ENCODE data around the gene CWC22.

The CWC22 gene

GRCh38 chr2:180040146-180040925 lies 33.2 kb upstream of the CWC22 start:
- Histone ChIP-seq H3K4me1 (ENCODE audit: control extremely low read depth in 1 of 4, control insufficient read depth in 4 of 4, insufficient read depth in 4 of 4, low read length in 3 of 4) (no peaks in the 10 kb centered on the region), H3K36me3 (ENCODE audit: control insufficient read depth in 4 of 4, insufficient read depth in 4 of 4, low read length in 3 of 4) (no peaks in the 10 kb centered on the region), H3K27me3 (replicated peaks in 2 of 5; ENCODE audit: control insufficient read depth in 4 of 5, insufficient read depth in 5 of 5, low read length in 4 of 5) (peaks cover 0 to 4% (median 0%) of the 10 kb centered on the region in 5 experiments), H3K9me3 (ENCODE audit: control extremely low read depth in 1 of 5, control insufficient read depth in 4 of 5, insufficient read depth in 2 of 5, low read depth in 1 of 5, low read length in 4 of 5) (no peaks in the 10 kb centered on the region), H3K27ac (ENCODE audit: insufficient read depth in 1 of 2, low read depth in 1 of 2, low read length in 2 of 2, poor library complexity in 1 of 2, severe bottlenecking in 2 of 2) (no peak overlapping the region), H3K4me3 (ENCODE audit: control insufficient read depth in 1 of 7, extremely low read depth in 1 of 7, insufficient read depth in 4 of 7, low read depth in 2 of 7, low read length in 6 of 7) (no peak overlapping the region)
- ChIA-PET CTCF (interaction anchor here (1.3 kb wide), 1 partner anchor 17 kb away, joined by 4 read pairs; no protein-coding TSS in a partner anchor), POLR2A (no interaction called here)
- DNase-seq: no peak
- WGBS (ENCODE audit: insufficient coverage): no CpG with 5 or more reads among the region's 1 CpG

DNA sequence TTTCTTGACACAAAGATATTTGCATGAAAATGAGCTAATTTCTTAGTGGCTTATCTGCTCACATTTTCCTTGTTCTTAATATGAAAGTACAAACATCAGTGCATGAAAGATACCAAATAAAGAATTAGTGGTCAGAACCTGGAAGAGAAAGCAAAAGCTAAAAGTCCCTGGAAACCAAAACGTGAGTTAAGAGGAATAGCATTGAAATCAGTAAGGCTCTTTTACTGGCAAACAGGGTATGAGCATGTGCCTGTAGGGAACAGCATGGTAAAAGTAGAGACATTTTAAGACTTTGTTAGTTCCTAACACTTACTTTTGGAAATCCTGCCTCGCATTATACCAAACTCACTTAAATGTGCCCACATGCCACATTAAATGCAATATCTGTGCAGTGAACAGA lies 31.9 kb upstream of the CWC22 start:
- peaks cover 0 to 4% (median 0%) of the 10 kb centered on the region in 5 experiments for H3K27me3 ChIP-seq (replicated peaks in 2 of 5; ENCODE audit: control insufficient read depth in 4 of 5, insufficient read depth in 5 of 5, low read length in 4 of 5)
- no peaks in the 10 kb centered on the region for H3K36me3 ChIP-seq (ENCODE audit: control insufficient read depth in 4 of 4, insufficient read depth in 4 of 4, low read length in 3 of 4)
- no peak overlapping the region for H3K27ac ChIP-seq (ENCODE audit: insufficient read depth in 1 of 2, low read depth in 1 of 2, low read length in 2 of 2, poor library complexity in 1 of 2, severe bottlenecking in 2 of 2)
- WGBS (ENCODE audit: insufficient coverage): 100% methylated on average over 1 of the region's 2 CpGs
- H3K4me1 ChIP-seq (ENCODE audit: control extremely low read depth in 1 of 4, control insufficient read depth in 4 of 4, insufficient read depth in 4 of 4, low read length in 3 of 4): peaks cover 0 to 5% (median 0%) of the 10 kb centered on the region in 4 experiments
- no peaks in the 10 kb centered on the region for H3K9me3 ChIP-seq (ENCODE audit: control extremely low read depth in 1 of 5, control insufficient read depth in 4 of 5, insufficient read depth in 2 of 5, low read depth in 1 of 5, low read length in 4 of 5)
- DNase-seq: no peak
- ChIA-PET POLR2A (no interaction called here), CTCF (no interaction called here)
- H3K4me3 ChIP-seq (ENCODE audit: control insufficient read depth in 1 of 7, extremely low read depth in 1 of 7, insufficient read depth in 4 of 7, low read depth in 2 of 7, low read length in 6 of 7): no peak overlapping the region

DNA sequence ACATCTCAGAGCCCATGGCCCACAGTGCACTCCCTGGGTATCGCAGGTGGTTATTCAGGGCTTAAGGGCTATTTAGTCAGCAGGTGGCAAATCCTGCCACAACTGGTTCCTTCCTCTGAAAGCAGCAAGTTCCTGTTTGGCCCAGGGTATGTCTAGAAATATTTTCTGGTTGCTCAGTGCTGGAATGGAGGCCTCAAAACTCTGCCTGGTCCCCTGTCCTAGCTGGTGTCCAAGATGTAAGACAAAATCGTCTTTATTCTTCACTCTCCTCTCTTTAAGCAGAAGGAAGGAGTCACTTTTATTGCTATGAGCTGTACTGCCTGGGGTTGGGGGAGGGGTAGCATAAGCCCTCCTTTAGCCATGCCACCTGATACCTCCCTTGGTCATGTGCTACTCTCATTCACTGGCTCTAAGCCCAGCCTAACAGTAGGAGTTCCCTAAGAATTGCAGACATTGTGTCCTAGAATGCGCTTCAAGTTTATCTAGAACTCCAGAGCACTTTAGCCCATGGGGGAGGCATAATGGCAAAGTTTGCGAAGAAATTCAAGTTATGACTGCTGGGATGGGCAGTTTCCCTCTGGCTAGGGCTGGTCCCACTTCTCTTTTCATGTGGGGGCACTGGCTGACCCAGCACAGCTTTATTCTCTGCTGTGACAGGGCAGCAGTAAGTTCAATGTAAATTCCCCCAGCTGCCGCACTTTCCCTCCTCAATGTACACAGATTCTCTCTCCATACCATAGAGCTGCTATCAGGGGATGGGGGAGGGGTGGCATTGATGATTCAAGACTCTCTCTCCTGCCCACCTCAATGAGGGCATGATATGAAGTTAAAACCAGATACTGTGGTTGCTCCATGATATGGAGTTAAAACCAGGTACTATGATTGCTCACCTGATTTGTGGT lies 27.1 kb upstream of the CWC22 start:
- Histone ChIP-seq H3K4me3 (ENCODE audit: control insufficient read depth in 1 of 7, extremely low read depth in 1 of 7, insufficient read depth in 4 of 7, low read depth in 2 of 7, low read length in 6 of 7) (no peak overlapping the region), H3K9me3 (ENCODE audit: control extremely low read depth in 1 of 5, control insufficient read depth in 4 of 5, insufficient read depth in 2 of 5, low read depth in 1 of 5, low read length in 4 of 5) (peaks cover 0 to 7% (median 0%) of the 10 kb centered on the region in 5 experiments), H3K27me3 (replicated peaks in 2 of 5; ENCODE audit: control insufficient read depth in 4 of 5, insufficient read depth in 5 of 5, low read length in 4 of 5) (peaks cover 0 to 4% (median 0%) of the 10 kb centered on the region in 5 experiments), H3K36me3 (ENCODE audit: control insufficient read depth in 4 of 4, insufficient read depth in 4 of 4, low read length in 3 of 4) (no peaks in the 10 kb centered on the region), H3K27ac (ENCODE audit: insufficient read depth in 1 of 2, low read depth in 1 of 2, low read length in 2 of 2, poor library complexity in 1 of 2, severe bottlenecking in 2 of 2) (no peak overlapping the region), H3K4me1 (ENCODE audit: control extremely low read depth in 1 of 4, control insufficient read depth in 4 of 4, insufficient read depth in 4 of 4, low read length in 3 of 4) (peaks cover 0 to 11% (median 0%) of the 10 kb centered on the region in 4 experiments)
- WGBS (ENCODE audit: insufficient coverage): 90% methylated on average over 4 of the region's 5 CpGs
- ChIA-PET CTCF (no interaction called here), POLR2A (no interaction called here)
- peak in 1 of 3 donors; percentile 24 for DNase-seq

DNA sequence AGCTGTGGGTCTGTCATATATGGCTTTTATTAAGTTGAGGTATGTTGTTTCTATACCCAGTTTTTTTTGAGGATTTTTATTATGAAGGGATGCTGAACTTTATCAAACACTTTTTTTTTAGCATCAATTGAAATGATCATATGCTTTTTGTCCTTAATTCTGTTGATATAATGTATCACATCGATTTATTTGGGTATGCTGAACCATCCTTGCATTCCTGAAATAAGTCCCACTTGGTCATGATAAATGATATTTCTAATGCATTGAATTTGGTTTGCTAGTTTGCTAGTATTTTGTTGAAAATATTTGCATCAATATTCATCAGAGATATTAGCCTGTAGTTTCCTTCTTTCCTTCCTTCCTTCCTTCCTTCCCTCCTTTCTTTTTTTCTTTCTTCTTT lies 22.5 kb upstream of the CWC22 start:
- Histone ChIP-seq H3K27me3 (replicated peaks in 2 of 5; ENCODE audit: control insufficient read depth in 4 of 5, insufficient read depth in 5 of 5, low read length in 4 of 5) (no peaks in the 10 kb centered on the region), H3K4me1 (ENCODE audit: control extremely low read depth in 1 of 4, control insufficient read depth in 4 of 4, insufficient read depth in 4 of 4, low read length in 3 of 4) (peaks cover 0 to 11% (median 0%) of the 10 kb centered on the region in 4 experiments), H3K27ac (ENCODE audit: insufficient read depth in 1 of 2, low read depth in 1 of 2, low read length in 2 of 2, poor library complexity in 1 of 2, severe bottlenecking in 2 of 2) (no peak overlapping the region), H3K36me3 (ENCODE audit: control insufficient read depth in 4 of 4, insufficient read depth in 4 of 4, low read length in 3 of 4) (no peaks in the 10 kb centered on the region), H3K4me3 (ENCODE audit: control insufficient read depth in 1 of 7, extremely low read depth in 1 of 7, insufficient read depth in 4 of 7, low read depth in 2 of 7, low read length in 6 of 7) (no peak overlapping the region), H3K9me3 (ENCODE audit: control extremely low read depth in 1 of 5, control insufficient read depth in 4 of 5, insufficient read depth in 2 of 5, low read depth in 1 of 5, low read length in 4 of 5) (peaks cover 0 to 8% (median 0%) of the 10 kb centered on the region in 5 experiments)
- no peak for DNase-seq
- CTCF ChIA-PET: no interaction called here
- WGBS (ENCODE audit: insufficient coverage): no CpG with 5 or more reads among the region's 1 CpG
- POLR2A ChIA-PET: no interaction called here

DNA sequence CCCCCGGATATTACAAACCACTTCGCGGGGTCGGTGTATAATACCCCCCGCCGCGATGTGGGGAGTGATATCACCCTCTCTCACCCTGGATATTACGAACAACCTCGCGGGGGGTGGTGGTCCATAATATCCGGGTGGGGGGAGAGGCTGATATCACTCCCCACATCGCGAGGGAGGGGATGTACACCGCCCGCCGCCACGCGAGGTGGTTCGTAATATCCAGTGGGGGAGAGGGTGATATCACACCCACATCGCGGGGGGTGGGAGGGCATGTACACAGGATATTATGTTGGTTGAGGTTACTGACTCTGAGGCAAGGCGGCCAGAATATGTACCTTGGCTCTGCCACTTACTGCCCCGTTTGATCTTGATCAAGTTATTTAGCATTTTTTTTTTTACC lies 14.8 kb upstream of the CWC22 start:
- POLR2A ChIA-PET: no interaction called here
- 98% methylated on average over 14 of the region's 23 CpGs for WGBS (ENCODE audit: insufficient coverage)
- Histone ChIP-seq H3K4me3 (ENCODE audit: control insufficient read depth in 1 of 7, extremely low read depth in 1 of 7, insufficient read depth in 4 of 7, low read depth in 2 of 7, low read length in 6 of 7) (no peak overlapping the region), H3K27me3 (replicated peaks in 2 of 5; ENCODE audit: control insufficient read depth in 4 of 5, insufficient read depth in 5 of 5, low read length in 4 of 5) (peaks cover 0 to 1% (median 0%) of the 10 kb centered on the region in 5 experiments), H3K9me3 (ENCODE audit: control extremely low read depth in 1 of 5, control insufficient read depth in 4 of 5, insufficient read depth in 2 of 5, low read depth in 1 of 5, low read length in 4 of 5) (no peaks in the 10 kb centered on the region), H3K36me3 (ENCODE audit: control insufficient read depth in 4 of 4, insufficient read depth in 4 of 4, low read length in 3 of 4) (no peaks in the 10 kb centered on the region), H3K4me1 (ENCODE audit: control extremely low read depth in 1 of 4, control insufficient read depth in 4 of 4, insufficient read depth in 4 of 4, low read length in 3 of 4) (no peaks in the 10 kb centered on the region), H3K27ac (ENCODE audit: insufficient read depth in 1 of 2, low read depth in 1 of 2, low read length in 2 of 2, poor library complexity in 1 of 2, severe bottlenecking in 2 of 2) (no peak overlapping the region)
- CTCF ChIA-PET: no interaction called here
- no peak for DNase-seq

- Histone ChIP-seq H3K36me3 (ENCODE audit: control insufficient read depth in 4 of 4, insufficient read depth in 4 of 4, low read length in 3 of 4) (no peaks in the 10 kb centered on the region), H3K4me3 (ENCODE audit: control insufficient read depth in 1 of 7, extremely low read depth in 1 of 7, insufficient read depth in 4 of 7, low read depth in 2 of 7, low read length in 6 of 7) (no peak overlapping the region), H3K9me3 (ENCODE audit: control extremely low read depth in 1 of 5, control insufficient read depth in 4 of 5, insufficient read depth in 2 of 5, low read depth in 1 of 5, low read length in 4 of 5) (no peaks in the 10 kb centered on the region), H3K27ac (ENCODE audit: insufficient read depth in 1 of 2, low read depth in 1 of 2, low read length in 2 of 2, poor library complexity in 1 of 2, severe bottlenecking in 2 of 2) (no peak overlapping the region), H3K4me1 (ENCODE audit: control extremely low read depth in 1 of 4, control insufficient read depth in 4 of 4, insufficient read depth in 4 of 4, low read length in 3 of 4) (no peaks in the 10 kb centered on the region), H3K27me3 (replicated peaks in 2 of 5; ENCODE audit: control insufficient read depth in 4 of 5, insufficient read depth in 5 of 5, low read length in 4 of 5) (no peaks in the 10 kb centered on the region)
- 100% methylated on average over 2 of the region's 4 CpGs for WGBS (ENCODE audit: insufficient coverage)
- no peak for DNase-seq
- ChIA-PET POLR2A (no interaction called here), CTCF (no interaction called here)
Observed at GRCh38 chr2:180017784-180018183, 10.7 kb upstream of the CWC22 start.

GRCh38 chr2:180016937-180017336 lies 9.8 kb upstream of the CWC22 start:
- ChIA-PET CTCF (no interaction called here), POLR2A (no interaction called here)
- Histone ChIP-seq H3K4me1 (ENCODE audit: control extremely low read depth in 1 of 4, control insufficient read depth in 4 of 4, insufficient read depth in 4 of 4, low read length in 3 of 4) (no peaks in the 10 kb centered on the region), H3K27me3 (replicated peaks in 2 of 5; ENCODE audit: control insufficient read depth in 4 of 5, insufficient read depth in 5 of 5, low read length in 4 of 5) (no peaks in the 10 kb centered on the region), H3K9me3 (ENCODE audit: control extremely low read depth in 1 of 5, control insufficient read depth in 4 of 5, insufficient read depth in 2 of 5, low read depth in 1 of 5, low read length in 4 of 5) (no peaks in the 10 kb centered on the region), H3K27ac (ENCODE audit: insufficient read depth in 1 of 2, low read depth in 1 of 2, low read length in 2 of 2, poor library complexity in 1 of 2, severe bottlenecking in 2 of 2) (no peak overlapping the region), H3K36me3 (ENCODE audit: control insufficient read depth in 4 of 4, insufficient read depth in 4 of 4, low read length in 3 of 4) (no peaks in the 10 kb centered on the region), H3K4me3 (ENCODE audit: control insufficient read depth in 1 of 7, extremely low read depth in 1 of 7, insufficient read depth in 4 of 7, low read depth in 2 of 7, low read length in 6 of 7) (no peak overlapping the region)
- DNase-seq: no peak
- 100% methylated on average over 1 of the region's 2 CpGs for WGBS (ENCODE audit: insufficient coverage)

Data from common myeloid progenitor, CD34-positive (primary cell).